GM12865 (cell line): Measurements from ENCODE around the gene TRAM2.

Experiments used
- DNase-seq: peaks from one replicate; pipeline ENCODE4 v3.0.0; 2010; ENCODE audit warnings: low read depth
- H3K4me3 ChIP-seq: 2 replicates; pipeline ENCODE4 v1.5.1; 2011; ENCODE audit warnings: mild to moderate bottlenecking, low read depth, low read length, control low read depth
- TF ChIP-seq, protein P1 (sequence below): IDR thresholded peaks from 2 replicates; pipeline ENCODE4 v1.5.1; 2011; ENCODE audit warnings: low read length, control low read depth, low read depth, inconsistent platforms; ENCODE audit not compliant: insufficient read depth; ENCODE audit errors: missing control alignments

The TRAM2 gene

DNA sequence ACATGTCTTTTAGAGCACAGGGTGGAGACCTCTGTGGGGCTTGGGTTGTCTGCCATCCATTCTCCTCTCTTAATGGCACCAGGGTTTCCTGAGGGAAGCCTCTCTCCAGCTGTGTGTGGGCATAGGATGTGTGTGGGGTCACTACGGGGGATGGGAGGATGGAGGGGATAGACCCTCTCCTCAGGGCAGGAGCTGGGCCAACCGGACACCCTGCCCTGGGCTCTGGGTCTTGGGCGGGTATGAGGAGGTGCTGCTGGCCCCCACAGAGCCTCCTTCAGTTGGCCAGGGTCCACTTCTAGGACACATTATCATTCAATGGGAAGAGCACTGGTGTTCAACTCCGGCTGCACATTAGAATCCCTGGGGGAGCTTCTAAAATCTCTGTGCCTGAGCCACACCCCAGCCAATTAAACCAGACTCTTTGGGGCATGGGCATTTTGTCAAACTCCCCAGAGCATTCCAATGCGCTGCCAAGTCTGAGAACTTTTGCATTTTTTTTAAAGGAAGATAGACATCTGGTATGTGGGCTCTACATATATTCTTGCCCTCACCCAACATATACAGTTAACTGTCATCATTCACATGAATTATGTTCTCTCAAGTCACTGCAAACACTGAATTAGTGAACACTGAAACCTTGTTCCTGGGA lies 38.5 kb downstream of the TRAM2 start:
- DNase-seq = no peak
- H3K4me3 ChIP-seq = no peak overlapping the region
- TF ChIP-seq, protein P1, sequence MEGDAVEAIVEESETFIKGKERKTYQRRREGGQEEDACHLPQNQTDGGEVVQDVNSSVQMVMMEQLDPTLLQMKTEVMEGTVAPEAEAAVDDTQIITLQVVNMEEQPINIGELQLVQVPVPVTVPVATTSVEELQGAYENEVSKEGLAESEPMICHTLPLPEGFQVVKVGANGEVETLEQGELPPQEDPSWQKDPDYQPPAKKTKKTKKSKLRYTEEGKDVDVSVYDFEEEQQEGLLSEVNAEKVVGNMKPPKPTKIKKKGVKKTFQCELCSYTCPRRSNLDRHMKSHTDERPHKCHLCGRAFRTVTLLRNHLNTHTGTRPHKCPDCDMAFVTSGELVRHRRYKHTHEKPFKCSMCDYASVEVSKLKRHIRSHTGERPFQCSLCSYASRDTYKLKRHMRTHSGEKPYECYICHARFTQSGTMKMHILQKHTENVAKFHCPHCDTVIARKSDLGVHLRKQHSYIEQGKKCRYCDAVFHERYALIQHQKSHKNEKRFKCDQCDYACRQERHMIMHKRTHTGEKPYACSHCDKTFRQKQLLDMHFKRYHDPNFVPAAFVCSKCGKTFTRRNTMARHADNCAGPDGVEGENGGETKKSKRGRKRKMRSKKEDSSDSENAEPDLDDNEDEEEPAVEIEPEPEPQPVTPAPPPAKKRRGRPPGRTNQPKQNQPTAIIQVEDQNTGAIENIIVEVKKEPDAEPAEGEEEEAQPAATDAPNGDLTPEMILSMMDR = no peak

DNA sequence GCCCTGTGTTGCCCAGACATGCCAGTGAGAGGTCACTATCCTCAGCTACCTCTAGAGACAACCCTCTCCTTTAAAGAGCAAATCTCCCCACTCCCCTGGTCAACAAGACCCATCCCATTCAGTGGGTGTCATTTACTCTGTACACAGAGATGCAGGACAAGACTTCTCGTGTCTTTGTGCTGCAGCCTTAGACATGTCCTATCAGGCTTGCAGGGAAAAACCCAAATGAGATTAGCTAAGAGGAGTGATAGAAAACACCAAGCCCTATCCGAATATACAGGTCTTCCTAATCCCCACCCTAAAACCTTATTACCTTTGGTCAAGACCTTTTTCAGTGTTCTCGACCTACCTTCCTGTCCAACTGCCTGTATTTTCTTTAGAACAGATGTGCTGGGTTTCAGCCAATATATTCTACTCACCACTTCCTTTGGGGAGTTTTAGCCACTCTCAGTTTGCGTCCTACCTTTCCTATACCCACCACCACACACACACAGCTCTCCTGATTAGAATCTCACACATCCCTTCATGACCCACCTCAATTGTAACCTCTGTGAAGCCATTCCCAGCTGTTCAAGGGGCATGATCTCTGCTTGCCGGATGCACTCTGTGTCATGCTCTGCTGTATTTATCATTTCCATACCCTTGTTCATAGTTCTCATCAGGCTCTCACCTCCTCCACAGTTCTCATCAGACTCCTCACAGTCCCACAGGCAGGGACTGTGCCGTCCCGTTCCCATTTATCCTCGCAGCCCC lies 39.7 kb downstream of the TRAM2 start:
- TF ChIP-seq, protein P1 = no peak
- DNase-seq = peak; percentile 92
- no peak overlapping the region for H3K4me3 ChIP-seq

GRCh38 chr6:52536424-52536916 lies 40.4 kb downstream of the TRAM2 start:
- no peak overlapping the region for H3K4me3 ChIP-seq
- DNase-seq = peak; percentile 86
- TF ChIP-seq, protein P1 = peak; percentile 28

- no peak overlapping the region for H3K4me3 ChIP-seq
Observed at GRCh38 chr6:52535711-52536423, 41.0 kb downstream of the TRAM2 start.

DNA sequence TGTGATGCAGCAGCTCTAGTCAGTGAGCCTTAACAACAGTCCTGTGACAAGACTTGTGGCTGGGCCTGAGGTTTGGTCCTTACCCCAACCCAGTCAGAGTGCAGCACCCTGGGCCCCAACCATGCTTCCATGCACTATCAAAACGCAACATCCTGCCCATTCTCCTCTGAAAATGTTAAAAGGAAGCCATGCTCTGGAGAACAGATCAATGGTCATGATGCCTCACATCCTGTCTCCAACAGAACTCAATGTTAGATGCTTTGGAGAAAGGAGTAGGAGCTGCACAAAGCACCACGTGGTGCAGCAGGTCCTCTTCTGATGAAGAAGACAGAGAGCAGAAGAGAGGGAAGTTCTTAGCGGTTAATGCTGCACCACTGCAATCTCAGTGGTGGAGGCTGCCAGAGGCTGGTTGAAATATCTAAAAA lies 41.9 kb downstream of the TRAM2 start:
- TF ChIP-seq, protein P1 = no peak
- DNase-seq = peak; percentile 68
- H3K4me3 ChIP-seq = no peak overlapping the region

More at GRCh38 chr6:52535711-52536423, 41.0 kb downstream of the TRAM2 start:
- TF ChIP-seq, protein P1 = no peak
- no peak for DNase-seq

DNA sequence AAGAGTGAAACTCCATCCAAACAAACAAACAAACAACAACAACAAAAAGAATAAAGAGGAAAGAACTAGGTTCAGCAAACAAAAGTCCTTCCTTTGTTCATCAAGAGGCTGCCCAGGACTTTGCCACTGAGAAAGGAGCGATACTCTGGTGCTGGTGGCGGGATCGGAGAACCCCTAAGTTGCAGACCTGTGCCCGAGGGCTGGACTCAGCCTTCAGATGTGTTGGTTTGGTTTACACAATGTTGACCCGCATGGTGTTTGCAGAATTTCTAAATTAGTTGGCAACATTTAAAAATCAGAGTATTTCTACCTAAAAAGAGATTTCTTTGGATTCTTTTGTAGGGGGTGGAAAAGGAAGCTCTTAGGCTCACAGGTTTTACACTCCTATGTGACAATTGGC lies 42.5 kb downstream of the TRAM2 start:
- H3K4me3 ChIP-seq = no peak overlapping the region
- TF ChIP-seq, protein P1 = no peak
- no peak for DNase-seq
